ENCODE results near the gene KIFC3. TPM values are rescaled to one million over a fixed set of nuclear protein-coding genes. Genes with fewer than 3 reads are reported as not detected.
"Not testable (repeated sequence)": the region's sequence is repeated elsewhere in the genome, so short reads cannot be mapped to it uniquely, and the experiment has no call there.

KIFC3 gene
- total RNA-seq, 1 experiment from 2014 or later = not detected

- not testable (repeated sequence) for DNase-seq; H3K27ac ChIP-seq (ENCODE audit: low read length); H3K79me2 ChIP-seq (ENCODE audit: low read length); H2AFZ ChIP-seq (ENCODE audit: low read length); H4K20me1 ChIP-seq (ENCODE audit: insufficient read depth, low read depth, low read length); H3K4me1 ChIP-seq (ENCODE audit: low read length); H3K4me3 ChIP-seq (ENCODE audit: low read length); H3K4me2 ChIP-seq (ENCODE audit: low read depth, low read length, poor library complexity, severe bottlenecking); H3K9me3 ChIP-seq (ENCODE audit: low read length); H3K9me2 ChIP-seq (replicated peaks; ENCODE audit: insufficient read depth, low read length); H3K9ac ChIP-seq (ENCODE audit: low read length); H3K36me3 ChIP-seq (ENCODE audit: insufficient read depth, low read length); H3K27me3 ChIP-seq (ENCODE audit: low read length)
Measured at GRCh38 chr16:57782607-57783055, 19.7 kb downstream of the KIFC3 start.

- Histone ChIP-seq H3K4me2 (ENCODE audit: low read depth, low read length, poor library complexity, severe bottlenecking) (no peak overlapping the region), H3K27ac (ENCODE audit: low read length) (no peak overlapping the region), H3K4me3 (ENCODE audit: low read length) (no peak overlapping the region), H3K9me2 (replicated peaks; ENCODE audit: insufficient read depth, low read length) (no peaks in the 10 kb centered on the region), H3K4me1 (ENCODE audit: low read length) (no peaks in the 10 kb centered on the region), H3K36me3 (ENCODE audit: insufficient read depth, low read length) (no peaks in the 10 kb centered on the region), H3K9me3 (ENCODE audit: low read length) (no peaks in the 10 kb centered on the region), H4K20me1 (ENCODE audit: insufficient read depth, low read depth, low read length) (no peaks in the 10 kb centered on the region), H3K9ac (ENCODE audit: low read length) (no peak overlapping the region), H3K27me3 (ENCODE audit: low read length) (no peaks in the 10 kb centered on the region), H3K79me2 (ENCODE audit: low read length) (no peaks in the 10 kb centered on the region), H2AFZ (ENCODE audit: low read length) (no peak overlapping the region)
- DNase-seq = no peak
Measured at GRCh38 chr16:57781741-57782606, 20.3 kb downstream of the KIFC3 start.

- Histone ChIP-seq H2AFZ (ENCODE audit: low read length) (no peak overlapping the region), H3K9ac (ENCODE audit: low read length) (no peak overlapping the region)
Measured at GRCh38 chr16:57781349-57781740, 20.9 kb downstream of the KIFC3 start.

GRCh38 chr16:57779836-57780235, 22.5 kb downstream of the KIFC3 start:
- not testable (repeated sequence) for H4K20me1 ChIP-seq (ENCODE audit: insufficient read depth, low read depth, low read length); H3K9me3 ChIP-seq (ENCODE audit: low read length); H2AFZ ChIP-seq (ENCODE audit: low read length); H3K27me3 ChIP-seq (ENCODE audit: low read length); H3K9ac ChIP-seq (ENCODE audit: low read length); H3K4me1 ChIP-seq (ENCODE audit: low read length); H3K4me3 ChIP-seq (ENCODE audit: low read length); H3K79me2 ChIP-seq (ENCODE audit: low read length); H3K36me3 ChIP-seq (ENCODE audit: insufficient read depth, low read length); DNase-seq; H3K27ac ChIP-seq (ENCODE audit: low read length); H3K4me2 ChIP-seq (ENCODE audit: low read depth, low read length, poor library complexity, severe bottlenecking); H3K9me2 ChIP-seq (replicated peaks; ENCODE audit: insufficient read depth, low read length)

More at GRCh38 chr16:57781349-57781740, 20.9 kb downstream of the KIFC3 start:
- H3K36me3 ChIP-seq (ENCODE audit: insufficient read depth, low read length) = no peaks in the 10 kb centered on the region
- H3K4me2 ChIP-seq (ENCODE audit: low read depth, low read length, poor library complexity, severe bottlenecking) = no peak overlapping the region
- no peaks in the 10 kb centered on the region for H3K79me2 ChIP-seq (ENCODE audit: low read length)
- no peaks in the 10 kb centered on the region for H3K27me3 ChIP-seq (ENCODE audit: low read length)
- no peak for DNase-seq
- H4K20me1 ChIP-seq (ENCODE audit: insufficient read depth, low read depth, low read length) = no peaks in the 10 kb centered on the region
- H3K4me3 ChIP-seq (ENCODE audit: low read length) = no peak overlapping the region
- H3K9me2 ChIP-seq (replicated peaks; ENCODE audit: insufficient read depth, low read length) = no peaks in the 10 kb centered on the region
- H3K9me3 ChIP-seq (ENCODE audit: low read length) = no peaks in the 10 kb centered on the region
- H3K4me1 ChIP-seq (ENCODE audit: low read length) = no peaks in the 10 kb centered on the region
- H3K27ac ChIP-seq (ENCODE audit: low read length) = no peak overlapping the region

DNA sequence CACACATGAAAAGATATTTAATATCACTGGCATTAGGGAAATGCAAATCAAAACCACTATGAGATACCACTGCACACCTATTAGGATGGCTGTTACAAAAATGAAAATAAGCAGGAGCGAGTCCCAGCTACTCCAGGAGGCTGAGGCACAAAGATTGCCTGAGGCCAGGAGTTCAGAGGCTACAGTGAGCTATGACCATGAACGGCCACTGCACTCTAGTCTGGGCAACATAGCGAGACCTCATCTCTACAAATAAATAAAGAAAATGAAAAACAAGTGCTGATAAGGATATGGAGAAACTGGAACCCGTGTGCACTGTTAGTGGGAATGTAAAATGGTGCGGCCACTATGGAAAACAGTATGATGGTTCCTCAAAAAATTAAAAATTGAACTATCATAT, 23.6 kb downstream of the KIFC3 start:
- Histone ChIP-seq H4K20me1 (ENCODE audit: insufficient read depth, low read depth, low read length) (no peaks in the 10 kb centered on the region), H3K4me1 (ENCODE audit: low read length) (no peaks in the 10 kb centered on the region), H3K36me3 (ENCODE audit: insufficient read depth, low read length) (no peaks in the 10 kb centered on the region), H3K4me3 (ENCODE audit: low read length) (no peak overlapping the region), H3K9me3 (ENCODE audit: low read length) (no peaks in the 10 kb centered on the region), H3K27me3 (ENCODE audit: low read length) (no peaks in the 10 kb centered on the region), H3K9me2 (replicated peaks; ENCODE audit: insufficient read depth, low read length) (no peaks in the 10 kb centered on the region), H3K9ac (ENCODE audit: low read length) (no peak overlapping the region), H3K27ac (ENCODE audit: low read length) (no peak overlapping the region), H2AFZ (ENCODE audit: low read length) (no peak overlapping the region), H3K4me2 (ENCODE audit: low read depth, low read length, poor library complexity, severe bottlenecking) (no peak overlapping the region), H3K79me2 (ENCODE audit: low read length) (no peaks in the 10 kb centered on the region)
- DNase-seq = no peak

DNA sequence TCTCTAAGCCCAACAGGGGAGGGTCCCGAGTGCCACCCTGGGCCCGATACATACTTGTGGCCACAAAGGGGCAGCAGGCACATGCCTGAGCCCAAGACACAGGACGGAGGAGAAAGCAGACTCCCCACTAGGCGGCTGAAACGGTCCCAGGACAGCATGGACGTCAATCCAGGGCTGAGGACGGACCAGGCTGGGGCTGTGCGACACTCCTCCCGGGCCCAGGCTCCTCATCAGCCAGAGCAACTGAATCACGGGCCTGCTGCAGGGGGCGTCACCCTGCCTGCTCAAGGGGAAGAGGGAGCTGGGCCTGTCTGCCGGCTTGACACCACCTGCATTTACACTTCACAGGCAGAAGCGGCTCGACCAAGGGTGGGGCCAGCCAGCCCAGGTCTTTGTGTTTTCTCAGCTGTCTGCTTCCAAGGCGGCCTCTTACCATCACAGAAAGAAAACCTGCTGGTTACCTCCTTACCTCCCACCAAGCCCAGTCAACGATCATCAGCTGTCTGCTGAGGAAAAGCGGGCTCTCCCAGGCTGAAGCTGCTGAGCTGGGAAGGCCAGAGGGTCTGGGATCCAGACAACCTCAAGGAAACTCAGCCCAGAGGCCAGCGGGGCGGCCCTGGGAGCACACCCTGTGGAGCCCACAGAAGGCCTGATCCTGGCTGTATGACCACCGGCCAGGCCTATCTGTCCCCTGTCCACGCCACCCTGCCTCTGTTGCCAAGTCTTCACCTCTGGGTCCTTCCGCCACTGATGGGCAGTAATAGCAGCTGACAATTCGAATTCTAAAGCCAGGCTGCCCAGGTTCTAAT, 26.4 kb downstream of the KIFC3 start:
- no peak for DNase-seq
- no peaks in the 10 kb centered on the region for H3K9me3 ChIP-seq (ENCODE audit: low read length)

GRCh38 chr16:57774705-57775285, 27.5 kb downstream of the KIFC3 start:
- no peaks in the 10 kb centered on the region for H3K79me2 ChIP-seq (ENCODE audit: low read length)
- H3K9ac ChIP-seq (ENCODE audit: low read length) = no peak overlapping the region
- H3K36me3 ChIP-seq (ENCODE audit: insufficient read depth, low read length) = no peaks in the 10 kb centered on the region
- H3K4me3 ChIP-seq (ENCODE audit: low read length) = no peak overlapping the region
- DNase-seq = no peak
- no peak overlapping the region for H3K27ac ChIP-seq (ENCODE audit: low read length)
- H3K9me2 ChIP-seq (replicated peaks; ENCODE audit: insufficient read depth, low read length) = no peaks in the 10 kb centered on the region
- H3K9me3 ChIP-seq (ENCODE audit: low read length) = no peaks in the 10 kb centered on the region
- H3K4me2 ChIP-seq (ENCODE audit: low read depth, low read length, poor library complexity, severe bottlenecking) = no peak overlapping the region
- H4K20me1 ChIP-seq (ENCODE audit: insufficient read depth, low read depth, low read length) = no peaks in the 10 kb centered on the region
- H2AFZ ChIP-seq (ENCODE audit: low read length) = no peak overlapping the region
- no peaks in the 10 kb centered on the region for H3K4me1 ChIP-seq (ENCODE audit: low read length)
- H3K27me3 ChIP-seq (ENCODE audit: low read length) = no peaks in the 10 kb centered on the region

More for the DNA sequence above, 26.4 kb downstream of the KIFC3 start:
- Histone ChIP-seq H3K4me2 (ENCODE audit: low read depth, low read length, poor library complexity, severe bottlenecking) (no peak overlapping the region), H3K9me2 (replicated peaks; ENCODE audit: insufficient read depth, low read length) (no peaks in the 10 kb centered on the region), H3K4me3 (ENCODE audit: low read length) (no peak overlapping the region), H3K4me1 (ENCODE audit: low read length) (no peaks in the 10 kb centered on the region), H4K20me1 (ENCODE audit: insufficient read depth, low read depth, low read length) (no peaks in the 10 kb centered on the region), H3K27ac (ENCODE audit: low read length) (no peak overlapping the region), H3K27me3 (ENCODE audit: low read length) (no peaks in the 10 kb centered on the region), H3K9ac (ENCODE audit: low read length) (no peak overlapping the region), H3K36me3 (ENCODE audit: insufficient read depth, low read length) (no peaks in the 10 kb centered on the region), H2AFZ (ENCODE audit: low read length) (no peak overlapping the region), H3K79me2 (ENCODE audit: low read length) (no peaks in the 10 kb centered on the region)

DNA sequence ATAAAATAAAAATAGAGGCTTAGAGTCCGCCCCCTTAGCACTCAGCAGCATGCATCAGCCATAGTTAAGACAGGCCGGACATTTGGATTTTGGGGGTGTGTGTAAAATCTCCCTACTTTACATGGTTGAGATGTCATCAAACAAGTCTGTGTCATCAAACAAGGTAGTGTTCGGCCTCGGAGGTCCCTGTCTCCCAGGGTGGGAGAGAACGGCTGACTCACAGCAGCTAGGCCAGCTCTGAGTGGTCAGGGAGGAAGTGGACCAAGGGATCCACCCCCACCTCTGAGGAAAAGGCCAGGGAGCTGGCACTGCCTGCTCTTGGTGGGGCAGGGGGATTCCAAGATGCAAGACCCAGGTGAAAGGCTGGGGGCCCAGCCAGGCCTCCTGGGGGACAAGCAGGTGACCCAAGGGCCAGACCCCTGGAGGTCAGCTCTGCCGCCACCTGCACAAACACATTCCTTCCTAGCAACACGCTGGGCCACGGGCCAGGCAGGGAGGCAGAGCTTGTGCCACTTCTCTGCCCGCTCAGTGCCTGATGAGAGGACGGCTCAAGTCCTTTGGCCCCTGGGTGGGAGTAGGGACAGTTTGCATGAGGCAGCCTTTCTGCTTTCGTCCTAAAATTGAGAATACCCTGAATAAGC, 28.5 kb downstream of the KIFC3 start:
- Histone ChIP-seq H3K27me3 (ENCODE audit: low read length) (no peaks in the 10 kb centered on the region), H3K4me3 (ENCODE audit: low read length) (no peak overlapping the region), H4K20me1 (ENCODE audit: insufficient read depth, low read depth, low read length) (no peaks in the 10 kb centered on the region), H3K27ac (ENCODE audit: low read length) (no peak overlapping the region), H3K9ac (ENCODE audit: low read length) (no peak overlapping the region), H3K4me2 (ENCODE audit: low read depth, low read length, poor library complexity, severe bottlenecking) (no peak overlapping the region), H3K36me3 (ENCODE audit: insufficient read depth, low read length) (no peaks in the 10 kb centered on the region), H3K9me3 (ENCODE audit: low read length) (no peaks in the 10 kb centered on the region), H2AFZ (ENCODE audit: low read length) (no peak overlapping the region), H3K4me1 (ENCODE audit: low read length) (no peaks in the 10 kb centered on the region), H3K9me2 (replicated peaks; ENCODE audit: insufficient read depth, low read length) (no peaks in the 10 kb centered on the region), H3K79me2 (ENCODE audit: low read length) (no peaks in the 10 kb centered on the region)
- no peak for DNase-seq
